ENCODE data around the gene PARD3. TPM values are rescaled to one million over a fixed set of nuclear protein-coding genes. Genes with fewer than 3 reads are reported as not detected.

The PARD3 gene
- total RNA-seq, 2 donors from 2014 or later, result 59.6 to 74.6 TPM

GRCh38 chr10:34286136-34286739 is 528.9 kb downstream of the PARD3 start:
- no peaks in the 10 kb centered on the region for H3K27me3 ChIP-seq (ENCODE audit: control insufficient read depth, insufficient read depth, low read length, poor library complexity, severe bottlenecking)
- H3K4me3 ChIP-seq (ENCODE audit: low read length), result no peak overlapping the region
- H3K9me3 Mint-ChIP-seq, result no peaks in the 10 kb centered on the region
- H3K4me1 Mint-ChIP-seq, result peaks cover 2% of the 10 kb centered on the region
- no peak overlapping the region for H3K4me3 Mint-ChIP-seq
- no peaks in the 10 kb centered on the region for H3K27me3 Mint-ChIP-seq (ENCODE audit: insufficient read depth)
- no peaks in the 10 kb centered on the region for H3K4me1 ChIP-seq (ENCODE audit: control insufficient read depth, insufficient read depth, low read length)
- H3K27ac Mint-ChIP-seq, result no peak overlapping the region
- no peaks in the 10 kb centered on the region for H3K36me3 ChIP-seq (ENCODE audit: control insufficient read depth, insufficient read depth, low read length)
- TF ChIP-seq CTCF (conservative IDR thresholded peaks at IDR 0.05), result no peak
- H3K36me3 Mint-ChIP-seq (ENCODE audit: low read depth), result no peaks in the 10 kb centered on the region
- H3K9me3 ChIP-seq (ENCODE audit: control insufficient read depth, low read length), result no peaks in the 10 kb centered on the region
- H3K9ac ChIP-seq (ENCODE audit: extremely low read depth, low read length, poor library complexity, severe bottlenecking), result no peak overlapping the region
- 87 to 95% methylated on average over 2 to 3 of the region's 3 CpGs for WGBS, 2 experiments (ENCODE audit: insufficient coverage in 1 of 2, insufficient read length in 1 of 2)
- H3K27ac ChIP-seq (ENCODE audit: low read depth, low read length), result no peak overlapping the region
- peak; percentile 56 for DNase-seq

GRCh38 chr10:34281661-34282582 is 533.2 kb downstream of the PARD3 start:
- H3K27ac ChIP-seq (ENCODE audit: low read depth, low read length), result no peak overlapping the region
- no peaks in the 10 kb centered on the region for H3K27me3 Mint-ChIP-seq (ENCODE audit: insufficient read depth)
- no peaks in the 10 kb centered on the region for H3K27me3 ChIP-seq (ENCODE audit: control insufficient read depth, insufficient read depth, low read length, poor library complexity, severe bottlenecking)
- H3K36me3 ChIP-seq (ENCODE audit: control insufficient read depth, insufficient read depth, low read length), result no peaks in the 10 kb centered on the region
- no peak overlapping the region for H3K9ac ChIP-seq (ENCODE audit: extremely low read depth, low read length, poor library complexity, severe bottlenecking)
- H3K4me1 Mint-ChIP-seq, result peaks cover 15% of the 10 kb centered on the region
- H3K9me3 ChIP-seq (ENCODE audit: control insufficient read depth, low read length), result no peaks in the 10 kb centered on the region
- no peak for TF ChIP-seq CTCF (conservative IDR thresholded peaks at IDR 0.05)
- H3K27ac Mint-ChIP-seq, result no peak overlapping the region
- WGBS, 2 experiments (ENCODE audit: insufficient coverage in 1 of 2, insufficient read length in 1 of 2), result 86% methylated on average over 3 of the region's 3 CpGs; no CpG with 5 or more reads in 1 of the 2 experiments
- no peak overlapping the region for H3K4me3 Mint-ChIP-seq
- H3K4me3 ChIP-seq (ENCODE audit: low read length), result no peak overlapping the region
- H3K36me3 Mint-ChIP-seq (ENCODE audit: low read depth), result peaks cover 4% of the 10 kb centered on the region
- H3K4me1 ChIP-seq (ENCODE audit: control insufficient read depth, insufficient read depth, low read length), result no peaks in the 10 kb centered on the region
- no peak for DNase-seq
- H3K9me3 Mint-ChIP-seq, result no peaks in the 10 kb centered on the region

DNA sequence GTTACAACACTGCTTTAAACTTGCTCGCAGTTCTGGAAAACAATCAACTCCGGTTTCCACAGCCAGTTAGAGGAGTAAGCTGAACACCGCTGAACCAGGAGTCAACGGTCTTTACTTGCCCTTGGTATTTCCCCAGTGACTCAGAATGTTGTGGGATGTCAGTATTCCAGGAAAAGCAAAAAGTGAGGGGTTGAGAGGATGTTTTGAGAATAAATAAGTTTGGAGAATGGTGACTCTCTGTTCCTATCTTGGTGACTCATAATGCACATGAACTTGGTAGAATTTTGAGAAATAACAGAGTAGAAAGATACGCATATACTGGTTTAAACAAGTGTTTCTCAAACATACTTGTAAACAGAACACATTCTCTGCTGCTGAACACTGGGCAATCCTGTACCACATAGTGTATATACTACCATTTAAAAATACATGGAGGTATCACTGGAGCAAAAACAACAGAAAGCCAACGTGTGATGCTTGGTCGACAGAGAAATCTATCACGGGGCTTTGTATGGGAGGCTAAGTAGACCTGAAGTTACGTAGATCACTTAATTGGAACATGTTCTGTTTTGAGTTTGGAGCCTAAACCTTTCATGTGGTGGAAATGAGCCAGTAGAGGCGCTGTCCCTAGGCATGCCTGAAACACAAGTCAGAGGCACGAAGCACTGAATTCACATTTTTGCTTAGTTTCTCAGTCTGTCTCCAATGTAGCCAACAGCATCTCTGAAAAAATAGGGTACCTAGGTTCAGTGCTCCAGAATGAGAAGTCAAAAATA is 534.3 kb downstream of the PARD3 start:
- peaks cover 4% of the 10 kb centered on the region for H3K36me3 Mint-ChIP-seq (ENCODE audit: low read depth)
- no peak overlapping the region for H3K27ac Mint-ChIP-seq
- WGBS, 2 experiments (ENCODE audit: insufficient coverage in 1 of 2, insufficient read length in 1 of 2), result 84 to 88% methylated on average over 10 to 11 of the region's 11 CpGs
- Histone ChIP-seq H3K27ac (ENCODE audit: low read depth, low read length) (no peak overlapping the region), H3K9me3 (ENCODE audit: control insufficient read depth, low read length) (no peaks in the 10 kb centered on the region), H3K27me3 (ENCODE audit: control insufficient read depth, insufficient read depth, low read length, poor library complexity, severe bottlenecking) (no peaks in the 10 kb centered on the region), H3K9ac (ENCODE audit: extremely low read depth, low read length, poor library complexity, severe bottlenecking) (no peak overlapping the region), H3K36me3 (ENCODE audit: control insufficient read depth, insufficient read depth, low read length) (no peaks in the 10 kb centered on the region), H3K4me1 (ENCODE audit: control insufficient read depth, insufficient read depth, low read length) (no peaks in the 10 kb centered on the region), H3K4me3 (ENCODE audit: low read length) (no peak overlapping the region)
- peaks cover 15% of the 10 kb centered on the region for H3K4me1 Mint-ChIP-seq
- H3K9me3 Mint-ChIP-seq, result no peaks in the 10 kb centered on the region
- DNase-seq, result peak; percentile 72
- H3K27me3 Mint-ChIP-seq (ENCODE audit: insufficient read depth), result no peaks in the 10 kb centered on the region
- TF ChIP-seq CTCF (conservative IDR thresholded peaks at IDR 0.05), result peak; percentile 70
- H3K4me3 Mint-ChIP-seq, result no peak overlapping the region

Measured in endodermal cell (in vitro differentiated cells).